HFFc6 (cell line): ENCODE results near the gene ERC2. TPM values are rescaled to one million over a fixed set of nuclear protein-coding genes. Genes with fewer than 3 reads are reported as not detected.

ENCODE experiments used
- DNase-seq: peaks from one replicate; pipeline ENCODE4 v3.0.0-alpha.2; 2018
- H3K27ac Mint-ChIP-seq: 2 replicates; pipeline ENCODE4 v1.8.0; 2020; ENCODE audit warnings: mild to moderate bottlenecking, mixed read lengths
- H3K27me3 Mint-ChIP-seq: 2 replicates; pipeline ENCODE4 v1.8.0; 2021; ENCODE audit warnings: mild to moderate bottlenecking, moderate library complexity, mixed read lengths; ENCODE audit not compliant: insufficient read depth
- H3K36me3 Mint-ChIP-seq: 2 replicates; pipeline ENCODE4 v1.8.0; 2021; ENCODE audit warnings: low read depth, mixed read lengths
- H3K4me1 Mint-ChIP-seq: 2 replicates; pipeline ENCODE4 v1.8.0; 2020; ENCODE audit warnings: low read depth, mixed read lengths
- H3K4me3 Mint-ChIP-seq: 2 replicates; pipeline ENCODE4 v1.8.0; 2020; ENCODE audit warnings: mild to moderate bottlenecking, moderate library complexity, mixed read lengths
- H3K9me3 Mint-ChIP-seq: 2 replicates; pipeline ENCODE4 v1.8.0; 2020; ENCODE audit warnings: mild to moderate bottlenecking, mixed read lengths
- total RNA-seq, 6 experiments: library from RNA; stranded (reverse); fragmentation: NEBNext Ultra II Directional; extraction: Animal tissue kit (Norgen Biotek cat#: 25700); gene quantifications; 2 replicates in 1 of 6; 3 replicates in 5 of 6; pipeline ENCODE4 v1.2.3, GENCODE V29; 2021
- TF ChIP-seq, protein P1 (sequence below): fragments of 200-600 bp; sonication (generic); IDR thresholded peaks from 2 replicates; pipeline ENCODE4 v1.5.0; 2021; ENCODE audit warnings: antibody characterized with exemption, mild to moderate bottlenecking

ERC2 gene
- total RNA-seq, 6 experiments from 2014 or later: 0.11 TPM; not detected in 5

DNA sequence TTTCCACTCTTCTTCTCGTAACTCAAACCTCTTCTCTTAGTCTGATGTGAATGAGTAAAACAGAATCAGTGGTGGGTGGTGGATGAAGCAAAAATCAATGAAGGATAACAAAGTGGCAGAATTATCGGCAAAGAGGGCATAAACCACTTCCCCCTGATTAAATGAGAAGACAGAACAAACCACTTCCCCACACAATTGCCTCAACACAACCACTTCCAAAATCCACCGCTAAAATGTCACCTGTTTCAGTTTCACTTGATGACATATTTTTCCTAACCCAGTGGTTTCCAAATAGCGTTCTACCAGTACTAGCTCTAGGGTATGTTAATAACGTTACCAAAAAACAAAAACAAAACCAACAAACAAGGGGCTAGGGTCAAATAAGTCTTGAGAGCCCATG, 502.5 kb downstream of the ERC2 start:
- TF ChIP-seq, protein P1, sequence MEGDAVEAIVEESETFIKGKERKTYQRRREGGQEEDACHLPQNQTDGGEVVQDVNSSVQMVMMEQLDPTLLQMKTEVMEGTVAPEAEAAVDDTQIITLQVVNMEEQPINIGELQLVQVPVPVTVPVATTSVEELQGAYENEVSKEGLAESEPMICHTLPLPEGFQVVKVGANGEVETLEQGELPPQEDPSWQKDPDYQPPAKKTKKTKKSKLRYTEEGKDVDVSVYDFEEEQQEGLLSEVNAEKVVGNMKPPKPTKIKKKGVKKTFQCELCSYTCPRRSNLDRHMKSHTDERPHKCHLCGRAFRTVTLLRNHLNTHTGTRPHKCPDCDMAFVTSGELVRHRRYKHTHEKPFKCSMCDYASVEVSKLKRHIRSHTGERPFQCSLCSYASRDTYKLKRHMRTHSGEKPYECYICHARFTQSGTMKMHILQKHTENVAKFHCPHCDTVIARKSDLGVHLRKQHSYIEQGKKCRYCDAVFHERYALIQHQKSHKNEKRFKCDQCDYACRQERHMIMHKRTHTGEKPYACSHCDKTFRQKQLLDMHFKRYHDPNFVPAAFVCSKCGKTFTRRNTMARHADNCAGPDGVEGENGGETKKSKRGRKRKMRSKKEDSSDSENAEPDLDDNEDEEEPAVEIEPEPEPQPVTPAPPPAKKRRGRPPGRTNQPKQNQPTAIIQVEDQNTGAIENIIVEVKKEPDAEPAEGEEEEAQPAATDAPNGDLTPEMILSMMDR: no peak
- Mint-ChIP-seq H3K4me1 (no peaks in the 10 kb centered on the region), H3K27me3 (no peaks in the 10 kb centered on the region), H3K4me3 (no peak overlapping the region), H3K27ac (no peak overlapping the region), H3K36me3 (no peaks in the 10 kb centered on the region), H3K9me3 (peaks cover 23% of the 10 kb centered on the region)
- DNase-seq: no peak

DNA sequence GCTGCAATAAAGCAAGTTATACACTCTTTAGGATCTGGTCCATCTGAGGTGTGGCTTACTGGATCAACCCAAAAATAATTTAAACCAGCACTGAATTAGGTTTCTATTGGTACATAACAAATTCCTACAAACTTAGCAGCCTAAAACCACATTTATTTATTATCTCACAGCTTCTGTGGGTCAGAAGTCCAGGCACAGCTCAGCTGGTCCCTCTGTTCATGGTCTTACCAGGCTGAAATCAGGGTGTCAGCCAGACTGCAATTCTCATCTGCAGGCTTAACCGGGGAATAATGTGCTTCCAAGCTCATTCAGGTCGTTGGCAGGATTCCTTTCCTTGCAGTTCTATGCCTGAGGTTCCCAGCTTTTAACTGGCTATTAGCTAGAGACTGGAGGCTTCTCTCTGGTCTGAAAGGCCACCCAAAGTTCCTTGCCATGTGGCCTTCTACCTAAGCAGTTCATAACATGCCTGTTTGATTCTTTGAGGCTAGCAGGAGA, 503.7 kb downstream of the ERC2 start:
- Mint-ChIP-seq H3K27me3 (no peaks in the 10 kb centered on the region), H3K4me1 (no peaks in the 10 kb centered on the region), H3K36me3 (no peaks in the 10 kb centered on the region), H3K9me3 (peaks cover 28% of the 10 kb centered on the region), H3K27ac (no peak overlapping the region), H3K4me3 (no peak overlapping the region)
- TF ChIP-seq, protein P1: no peak
- no peak for DNase-seq

DNA sequence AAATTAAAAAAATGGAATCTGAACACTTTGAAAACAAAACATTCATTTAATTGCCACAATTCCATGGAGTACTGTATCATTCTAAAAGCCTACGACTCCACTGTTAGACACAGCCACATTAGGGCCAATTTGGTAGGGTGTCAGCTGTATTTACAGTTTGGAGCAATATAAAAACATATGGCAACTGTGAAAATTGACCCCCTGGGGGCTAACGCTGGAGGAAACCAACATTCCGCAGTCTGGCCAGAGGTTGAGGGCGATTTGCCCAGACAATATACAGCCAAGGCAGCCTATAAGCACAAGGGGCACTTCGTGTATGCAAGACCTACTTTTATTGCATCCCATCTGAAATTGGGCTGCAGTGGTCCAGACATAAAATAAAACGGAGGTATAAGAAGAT, 504.7 kb downstream of the ERC2 start:
- TF ChIP-seq, protein P1: no peak
- Mint-ChIP-seq H3K4me3 (no peak overlapping the region), H3K9me3 (peaks cover 32% of the 10 kb centered on the region), H3K27ac (no peak overlapping the region), H3K4me1 (no peaks in the 10 kb centered on the region), H3K27me3 (no peaks in the 10 kb centered on the region), H3K36me3 (no peaks in the 10 kb centered on the region)
- DNase-seq: no peak

DNA sequence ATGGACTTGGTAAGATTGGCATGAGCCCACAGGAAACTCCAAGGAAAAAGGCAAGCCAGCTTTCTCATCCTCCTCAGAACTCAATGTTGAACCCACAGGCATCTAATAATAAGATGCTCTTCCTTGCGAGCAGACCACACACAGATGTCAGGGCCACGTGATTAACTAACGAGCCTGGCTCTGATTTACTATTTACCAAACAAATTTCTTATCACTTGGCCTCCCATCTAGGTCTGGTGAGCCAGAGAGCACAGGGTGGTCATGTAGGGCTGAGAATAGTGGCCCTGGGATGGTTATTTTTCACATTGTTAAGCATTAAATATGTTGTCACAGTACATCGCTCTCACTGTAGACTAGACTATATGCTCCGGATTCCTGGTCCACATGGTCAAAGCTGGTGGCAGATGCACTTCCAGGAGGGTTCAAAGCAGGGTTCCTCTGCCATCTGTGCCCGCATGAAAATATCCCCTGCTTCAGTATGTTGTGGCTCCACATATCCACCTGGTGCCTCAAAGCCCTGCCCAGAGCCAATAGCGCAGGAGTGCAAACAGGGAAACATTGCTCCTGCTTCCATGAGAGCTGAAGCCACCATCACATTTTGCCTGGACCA, 508.7 kb downstream of the ERC2 start:
- Mint-ChIP-seq H3K4me1 (no peaks in the 10 kb centered on the region), H3K9me3 (peaks cover 37% of the 10 kb centered on the region), H3K27me3 (no peaks in the 10 kb centered on the region), H3K4me3 (no peak overlapping the region), H3K36me3 (no peaks in the 10 kb centered on the region), H3K27ac (no peak overlapping the region)
- TF ChIP-seq, protein P1: no peak
- DNase-seq: no peak

DNA sequence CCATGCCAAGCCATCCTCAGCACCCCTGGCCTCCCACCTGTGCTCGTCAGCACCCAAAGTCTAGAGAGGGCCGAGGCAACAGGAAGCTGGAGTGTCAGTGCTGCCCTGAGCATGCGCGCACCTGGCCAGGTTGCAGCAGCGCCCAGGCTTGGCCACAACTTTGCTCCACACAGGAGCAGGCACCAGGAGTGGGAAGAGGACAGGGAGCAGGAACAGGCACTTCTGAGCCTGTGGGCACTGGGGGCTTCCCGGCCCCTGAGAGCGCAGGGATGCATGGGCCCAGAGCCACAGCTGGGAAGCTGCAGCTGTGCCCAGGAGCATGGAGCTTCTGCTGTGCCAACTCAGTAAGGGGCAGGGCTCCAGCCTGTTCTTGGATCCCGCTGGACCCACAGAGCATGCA, 509.7 kb downstream of the ERC2 start:
- Mint-ChIP-seq H3K4me1 (no peaks in the 10 kb centered on the region), H3K4me3 (no peak overlapping the region), H3K27ac (no peak overlapping the region), H3K9me3 (peaks cover 37% of the 10 kb centered on the region), H3K27me3 (no peaks in the 10 kb centered on the region), H3K36me3 (no peaks in the 10 kb centered on the region)
- DNase-seq: no peak
- TF ChIP-seq, protein P1: no peak
